Stimulated activated naive CD8-positive, alpha-beta T cell treated with anti-CD3 and anti-CD28 coated beads, Interleukin-15, amount 100 ng/mL, for 72 hours (primary cell): Measurements from ENCODE around the gene IGF2R.
"Not testable (repeated sequence)": the region's sequence is repeated elsewhere in the genome, so short reads cannot be mapped to it uniquely, and the experiment has no call there.

Source experiments
- ATAC-seq: fragments of 150-1000 bp; cut with Tn5 transposase; 2 replicates; pipeline ENCODE4 v1.10.0; 2021; ENCODE audit warnings: mild to moderate bottlenecking, moderate library complexity
- DNase-seq, 2 donors: peaks; one replicate each; pipeline ENCODE4 v3.0.0; 2021 to 2022
- H3K27ac Mint-ChIP-seq, 2 donors: one replicate each; pipeline ENCODE4 v1.8.0; 2022; ENCODE audit warnings: mild to moderate bottlenecking in 2 of 2, mixed read lengths in 2 of 2, moderate library complexity in 2 of 2
- H3K27me3 Mint-ChIP-seq: one replicate; pipeline ENCODE4 v1.8.0; 2022; ENCODE audit warnings: mixed read lengths
- H3K4me1 Mint-ChIP-seq: one replicate; pipeline ENCODE4 v1.8.0; 2022; ENCODE audit warnings: mild to moderate bottlenecking, mixed read lengths
- H3K4me3 Mint-ChIP-seq, 2 donors: one replicate each; pipeline ENCODE4 v1.8.0; 2022; ENCODE audit warnings: mild to moderate bottlenecking in 2 of 2, mixed read lengths in 2 of 2, moderate library complexity in 1 of 2
- H3K9me3 Mint-ChIP-seq, 2 donors: one replicate each; pipeline ENCODE4 v1.8.0; 2022; ENCODE audit warnings: mixed read lengths in 2 of 2

Gene IGF2R

GRCh38 chr6:160085713-160086505 is 117.0 kb downstream of the IGF2R start:
- H3K27me3 Mint-ChIP-seq, result no peaks in the 10 kb centered on the region
- peak overlapping the region; percentile 71 to 78 for H3K27ac Mint-ChIP-seq
- no peak for DNase-seq
- peaks cover 39% of the 10 kb centered on the region for H3K4me1 Mint-ChIP-seq
- ATAC-seq, result peak; percentile 46
- H3K9me3 Mint-ChIP-seq, result no peaks in the 10 kb centered on the region
- no peak overlapping the region for H3K4me3 Mint-ChIP-seq

DNA sequence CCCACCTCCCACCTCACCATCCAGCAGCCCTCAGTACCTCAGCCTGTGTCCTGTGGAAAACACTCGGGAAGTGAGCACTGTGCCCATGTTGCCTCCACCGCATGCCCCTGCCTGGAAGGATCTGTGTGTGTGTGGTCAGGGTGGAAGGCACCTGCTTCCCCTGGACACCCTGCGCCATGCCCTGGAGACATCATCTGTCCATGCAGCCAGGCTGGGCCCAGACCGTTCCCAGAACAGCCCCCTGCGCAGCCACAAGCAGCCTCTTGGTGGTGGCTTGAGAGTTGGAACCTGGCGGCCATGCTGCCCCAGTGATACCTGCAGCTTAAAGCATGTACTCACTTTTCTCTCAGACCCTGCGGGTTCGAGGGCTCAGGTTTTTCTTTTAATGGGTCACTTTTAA is 117.9 kb downstream of the IGF2R start:
- H3K27ac Mint-ChIP-seq, result peak overlapping the region in 1 of 2 donors; percentile 71

GRCh38 chr6:160088069-160088783 is 119.3 kb downstream of the IGF2R start:
- ATAC-seq, result no peak
- peak overlapping the region; percentile 74 to 79 for H3K27ac Mint-ChIP-seq
- H3K27me3 Mint-ChIP-seq, result no peaks in the 10 kb centered on the region
- no peak overlapping the region for H3K4me3 Mint-ChIP-seq
- no peak for DNase-seq
- H3K9me3 Mint-ChIP-seq, result no peaks in the 10 kb centered on the region
- peaks cover 34% of the 10 kb centered on the region for H3K4me1 Mint-ChIP-seq

More for the DNA sequence above, 117.9 kb downstream of the IGF2R start:
- DNase-seq, result no peak
- Mint-ChIP-seq H3K4me3 (no peak overlapping the region), H3K9me3 (no peaks in the 10 kb centered on the region), H3K4me1 (peaks cover 39% of the 10 kb centered on the region), H3K27me3 (no peaks in the 10 kb centered on the region)
- peak; percentile 54 for ATAC-seq

DNA sequence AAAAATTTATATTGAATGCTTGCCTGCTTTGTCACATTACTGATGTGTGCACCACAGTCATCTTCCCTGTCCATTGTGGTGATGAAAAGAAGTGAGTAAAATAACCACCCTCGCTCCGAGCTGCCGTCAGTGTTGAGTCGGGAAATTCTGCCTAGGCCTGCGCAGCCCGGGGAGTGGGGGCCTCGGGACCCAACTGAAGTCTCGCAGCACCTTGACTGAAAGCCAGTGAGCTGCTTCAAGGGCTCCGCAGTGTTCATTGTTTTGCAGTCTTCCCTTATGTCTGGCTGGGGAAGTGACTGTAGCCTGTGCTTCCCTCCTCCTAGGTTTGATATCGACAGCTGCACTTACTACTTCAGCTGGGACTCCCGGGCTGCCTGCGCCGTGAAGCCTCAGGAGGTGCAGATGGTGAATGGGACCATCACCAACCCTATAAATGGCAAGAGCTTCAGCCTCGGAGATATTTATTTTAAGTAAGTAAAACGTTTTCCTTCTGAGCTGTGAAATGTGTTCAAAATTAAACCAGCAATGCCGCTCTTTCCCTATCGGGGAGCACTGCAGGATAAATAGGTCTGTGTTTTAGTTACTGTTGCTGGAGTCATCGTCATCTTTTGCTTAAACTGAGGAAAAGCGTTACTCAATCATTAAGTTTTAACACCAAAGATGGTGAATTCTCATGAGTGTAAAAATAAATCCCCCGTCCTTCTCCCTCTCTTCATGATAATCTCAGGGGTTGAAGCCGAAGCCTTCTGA is 120.1 kb downstream of the IGF2R start:
- ATAC-seq (no peak), DNase-seq (no peak)
- peaks cover 31% of the 10 kb centered on the region for H3K4me1 Mint-ChIP-seq
- H3K27me3 Mint-ChIP-seq, result no peaks in the 10 kb centered on the region
- no peak overlapping the region for H3K4me3 Mint-ChIP-seq
- no peak overlapping the region for H3K27ac Mint-ChIP-seq
- H3K9me3 Mint-ChIP-seq, result no peaks in the 10 kb centered on the region

GRCh38 chr6:160089534-160089897 is 120.6 kb downstream of the IGF2R start:
- Mint-ChIP-seq H3K4me3 (no peak overlapping the region), H3K27ac (no peak overlapping the region), H3K4me1 (peaks cover 26% of the 10 kb centered on the region), H3K27me3 (no peaks in the 10 kb centered on the region), H3K9me3 (no peaks in the 10 kb centered on the region)
- no peak for ATAC-seq
- no peak for DNase-seq

DNA sequence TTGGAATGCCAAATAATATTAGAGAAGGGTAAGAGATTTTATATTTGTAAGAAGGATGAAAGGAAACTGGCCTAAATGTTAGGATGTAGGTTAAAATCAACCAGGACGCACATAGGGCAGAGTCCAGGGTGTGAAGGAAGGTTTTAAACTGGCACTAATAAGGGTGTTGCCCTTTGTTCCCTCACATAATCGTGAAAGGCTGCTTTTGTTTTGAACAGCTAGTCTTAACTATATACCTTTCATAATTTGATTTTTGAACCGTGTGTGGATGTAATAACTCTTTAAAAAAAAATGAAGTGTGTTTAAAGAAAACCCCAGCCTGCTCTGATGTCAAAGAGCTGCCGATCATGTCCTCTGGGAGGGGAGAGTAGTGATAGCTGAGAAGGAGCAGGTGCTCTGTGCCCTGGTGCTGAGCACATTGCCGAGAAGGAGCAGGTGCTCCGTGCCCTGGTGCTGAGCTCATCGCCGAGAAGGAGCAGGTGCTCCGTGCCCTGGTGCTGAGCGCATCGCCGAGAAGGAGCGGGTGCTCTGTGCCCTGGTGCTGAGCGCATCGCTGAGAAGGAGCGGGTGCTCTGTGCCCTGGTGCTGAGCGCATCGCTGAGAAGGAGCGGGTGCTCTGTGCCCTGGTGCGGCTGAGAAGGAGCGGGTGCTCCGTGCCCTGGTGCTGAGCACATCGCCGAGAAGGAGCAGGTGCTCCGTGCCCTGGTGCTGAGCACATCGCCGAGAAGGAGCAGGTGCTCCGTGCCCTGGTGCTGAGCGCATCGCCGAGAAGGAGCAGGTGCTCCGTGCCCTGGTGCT is 121.8 kb downstream of the IGF2R start:
- peaks cover 18% of the 10 kb centered on the region for H3K4me1 Mint-ChIP-seq
- not testable (repeated sequence) for H3K4me3 Mint-ChIP-seq, H3K9me3 Mint-ChIP-seq, ATAC-seq, H3K27me3 Mint-ChIP-seq, DNase-seq
- H3K27ac Mint-ChIP-seq, result peak overlapping the region in 1 of 2 donors; percentile 27

- H3K27ac Mint-ChIP-seq, ATAC-seq, DNase-seq, H3K9me3 Mint-ChIP-seq, H3K27me3 Mint-ChIP-seq, H3K4me1 Mint-ChIP-seq, H3K4me3 Mint-ChIP-seq: not testable (repeated sequence)
Observed at GRCh38 chr6:160092176-160092575, 123.3 kb downstream of the IGF2R start.

GRCh38 chr6:160092602-160093001 is 123.7 kb downstream of the IGF2R start:
- H3K4me1 Mint-ChIP-seq, result no peaks in the 10 kb centered on the region
- H3K9me3 Mint-ChIP-seq, result no peaks in the 10 kb centered on the region
- no peak overlapping the region for H3K27ac Mint-ChIP-seq
- no peaks in the 10 kb centered on the region for H3K27me3 Mint-ChIP-seq
- ATAC-seq (no peak), DNase-seq (no peak)
- H3K4me3 Mint-ChIP-seq, result no peak overlapping the region

DNA sequence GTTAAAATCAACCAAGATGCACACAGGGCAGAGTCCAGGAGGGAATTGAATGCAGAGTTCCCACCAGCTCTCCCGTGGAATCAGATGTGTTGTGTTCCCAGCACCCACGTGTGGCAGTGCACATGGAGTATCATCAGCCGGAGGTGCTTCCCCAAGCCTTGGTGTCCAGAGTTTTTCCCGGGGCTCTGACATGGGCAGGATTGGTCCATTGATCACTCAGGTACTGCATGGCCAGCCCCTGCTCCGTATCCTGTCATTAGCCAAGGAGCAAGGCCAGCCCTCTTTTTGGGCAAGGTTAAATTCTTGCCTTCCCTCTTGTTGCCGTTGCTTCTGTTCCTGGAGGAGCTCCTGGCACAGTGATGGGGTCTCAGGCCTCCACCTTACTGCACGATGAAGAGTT is 124.2 kb downstream of the IGF2R start:
- no peaks in the 10 kb centered on the region for H3K9me3 Mint-ChIP-seq
- DNase-seq, result no peak
- no peak for ATAC-seq
- no peaks in the 10 kb centered on the region for H3K27me3 Mint-ChIP-seq
- no peaks in the 10 kb centered on the region for H3K4me1 Mint-ChIP-seq
- no peak overlapping the region for H3K27ac Mint-ChIP-seq
- no peak overlapping the region for H3K4me3 Mint-ChIP-seq

GRCh38 chr6:160093946-160094345 is 125.1 kb downstream of the IGF2R start:
- no peak for DNase-seq
- H3K27ac Mint-ChIP-seq, result no peak overlapping the region

GRCh38 chr6:160095146-160095845 is 126.4 kb downstream of the IGF2R start:
- no peaks in the 10 kb centered on the region for H3K9me3 Mint-ChIP-seq
- ATAC-seq, result no peak
- no peak overlapping the region for H3K4me3 Mint-ChIP-seq
- H3K27ac Mint-ChIP-seq, result no peak overlapping the region
- DNase-seq, result no peak
- peaks cover 11% of the 10 kb centered on the region for H3K4me1 Mint-ChIP-seq
- H3K27me3 Mint-ChIP-seq, result no peaks in the 10 kb centered on the region

More at GRCh38 chr6:160093946-160094345, 125.1 kb downstream of the IGF2R start:
- Mint-ChIP-seq H3K9me3 (no peaks in the 10 kb centered on the region), H3K27me3 (no peaks in the 10 kb centered on the region), H3K4me3 (no peak overlapping the region), H3K4me1 (peaks cover 4% of the 10 kb centered on the region)
- ATAC-seq, result no peak

- Mint-ChIP-seq H3K9me3 (no peaks in the 10 kb centered on the region), H3K4me3 (no peak overlapping the region), H3K27me3 (no peaks in the 10 kb centered on the region), H3K4me1 (peaks cover 20% of the 10 kb centered on the region), H3K27ac (peak overlapping the region; percentile 76 to 97)
- no peak for DNase-seq
- ATAC-seq, result peak; percentile 29
Observed at GRCh38 chr6:160101277-160102205, 132.7 kb downstream of the IGF2R start.

- H3K27me3 Mint-ChIP-seq, result no peaks in the 10 kb centered on the region
- H3K9me3 Mint-ChIP-seq, result no peaks in the 10 kb centered on the region
- ATAC-seq, result no peak
- no peak overlapping the region for H3K4me3 Mint-ChIP-seq
- H3K4me1 Mint-ChIP-seq, result peaks cover 20% of the 10 kb centered on the region
- DNase-seq, result no peak
- H3K27ac Mint-ChIP-seq, result peak overlapping the region in 1 of 2 donors; percentile 93
Observed at GRCh38 chr6:160102399-160102798, 133.5 kb downstream of the IGF2R start.
